ENCODE data around the gene FARSA.

FARSA gene

GRCh38 chr19:12872941-12873890 is 60.3 kb downstream of the FARSA start:
- in situ Hi-C loops (cut with MboI; ENCODE audit: low sequenced_read_pairs), result no loop called here

Measured in HL-60/S4 (cell line).